Jurkat, Clone E6-1 (cell line): ENCODE data around the gene SELENOV. TPM values are rescaled to one million over a fixed set of nuclear protein-coding genes. Genes with fewer than 3 reads are reported as not detected.
A peak's percentile ranks its signal among the peaks of the same experiment; 100 is the strongest.
"Not testable (repeated sequence)": the region's sequence is repeated elsewhere in the genome, so short reads cannot be mapped to it uniquely, and the experiment has no call there.

ENCODE experiments used
- DNase-seq: peaks from one replicate; pipeline ENCODE4 v3.0.0-alpha.2; 2011; ENCODE audit warnings: low read depth, low spot score
- H3K4me3 ChIP-seq: 2 replicates; pipeline ENCODE4 v1.5.1; 2011; ENCODE audit warnings: mild to moderate bottlenecking, low read length, control low read depth, moderate library complexity
- polyA plus RNA-seq: library from polyadenylated mRNA; unstranded; fragments of >200 nt; gene quantifications from one replicate; pipeline ENCODE4 v1.2.1, GENCODE V29; 2012; ENCODE audit warnings: missing spikeins; ENCODE audit not compliant: insufficient read length, insufficient read depth

The SELENOV gene
- polyA plus RNA-seq, result not detected

- H3K4me3 ChIP-seq, result no peak within 1 kb of the TSS
- no peak for DNase-seq
Observed at GRCh38 chr19:39514840-39515550, at the start of gene SELENOV. Gene SELENOV, plus strand, starts transcription at chr19:39515139. Its CDS starts 74 bp downstream, at chr19:39515213.

DNA sequence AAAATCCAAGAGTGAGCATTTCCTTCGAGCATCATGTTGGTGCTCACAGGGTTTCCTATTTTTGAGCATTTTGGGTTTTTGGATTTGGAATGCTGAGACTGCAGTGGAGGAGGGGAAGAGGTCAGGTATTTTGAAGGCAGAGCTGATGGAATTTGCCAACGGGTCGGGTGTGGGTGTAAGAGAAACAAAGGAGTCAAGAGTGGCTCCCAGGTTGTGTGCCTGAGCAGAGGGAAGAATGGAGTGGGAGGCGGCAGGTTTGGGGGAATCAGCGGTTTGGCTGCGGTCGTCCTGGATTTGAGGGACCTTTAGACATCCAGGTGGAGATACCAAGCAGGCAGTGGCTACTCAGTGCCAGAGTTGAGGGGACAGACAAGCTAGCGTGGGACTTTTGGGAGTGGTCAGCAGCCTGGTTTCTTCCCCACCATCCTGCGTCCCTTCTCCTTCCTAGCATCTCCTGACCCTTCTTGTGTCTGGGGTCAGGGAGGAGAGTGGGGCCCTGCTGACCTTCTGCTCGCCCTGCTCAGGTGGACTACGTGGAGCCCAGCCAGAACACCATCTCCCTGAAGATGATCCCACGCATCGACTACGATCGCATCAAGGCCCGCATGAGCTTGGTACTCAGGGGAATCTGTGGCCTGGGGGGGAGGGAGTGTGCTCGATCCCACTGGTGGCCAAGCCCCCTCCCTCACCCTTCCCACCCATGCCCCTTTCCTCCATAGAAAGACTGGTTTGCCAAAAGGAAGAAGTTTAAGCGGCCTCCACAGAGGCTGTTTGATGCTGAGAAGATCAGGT is 48.8 kb upstream of the SELENOV start:
- no peak for DNase-seq
- H3K4me3 ChIP-seq, result no peak overlapping the region

GRCh38 chr19:39467941-39468340 is 47.0 kb upstream of the SELENOV start:
- no peak for DNase-seq
- no peak overlapping the region for H3K4me3 ChIP-seq

GRCh38 chr19:39469036-39469435 is 45.9 kb upstream of the SELENOV start:
- DNase-seq, result no peak
- H3K4me3 ChIP-seq, result no peak overlapping the region

DNA sequence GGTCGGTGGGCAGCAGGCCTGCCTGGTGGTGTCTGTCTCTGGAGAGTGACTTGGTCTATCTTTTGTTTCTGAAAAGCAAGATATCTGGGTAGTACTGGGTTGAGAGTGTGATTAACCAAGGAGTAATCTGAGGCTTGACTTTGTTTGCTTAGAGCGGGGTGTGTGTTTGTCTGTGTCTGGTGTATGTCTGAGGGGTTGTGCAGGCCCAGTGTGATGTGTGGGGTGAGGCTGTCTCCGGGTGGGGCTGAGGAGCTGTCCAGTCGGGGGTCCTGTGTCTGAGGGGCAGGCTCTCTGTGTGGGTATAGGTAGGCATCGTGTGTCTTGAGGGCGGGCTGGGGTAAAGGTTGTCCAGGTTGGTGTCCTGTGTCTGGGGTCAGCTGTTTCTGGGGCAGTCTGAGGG is 45.4 kb upstream of the SELENOV start:
- no peak for DNase-seq
- no peak overlapping the region for H3K4me3 ChIP-seq

- H3K4me3 ChIP-seq, result no peak overlapping the region
- DNase-seq, result no peak
Observed at GRCh38 chr19:39470724-39471339, 44.1 kb upstream of the SELENOV start.

- DNase-seq, result no peak
Observed at GRCh38 chr19:39471756-39472536, 43.0 kb upstream of the SELENOV start.

DNA sequence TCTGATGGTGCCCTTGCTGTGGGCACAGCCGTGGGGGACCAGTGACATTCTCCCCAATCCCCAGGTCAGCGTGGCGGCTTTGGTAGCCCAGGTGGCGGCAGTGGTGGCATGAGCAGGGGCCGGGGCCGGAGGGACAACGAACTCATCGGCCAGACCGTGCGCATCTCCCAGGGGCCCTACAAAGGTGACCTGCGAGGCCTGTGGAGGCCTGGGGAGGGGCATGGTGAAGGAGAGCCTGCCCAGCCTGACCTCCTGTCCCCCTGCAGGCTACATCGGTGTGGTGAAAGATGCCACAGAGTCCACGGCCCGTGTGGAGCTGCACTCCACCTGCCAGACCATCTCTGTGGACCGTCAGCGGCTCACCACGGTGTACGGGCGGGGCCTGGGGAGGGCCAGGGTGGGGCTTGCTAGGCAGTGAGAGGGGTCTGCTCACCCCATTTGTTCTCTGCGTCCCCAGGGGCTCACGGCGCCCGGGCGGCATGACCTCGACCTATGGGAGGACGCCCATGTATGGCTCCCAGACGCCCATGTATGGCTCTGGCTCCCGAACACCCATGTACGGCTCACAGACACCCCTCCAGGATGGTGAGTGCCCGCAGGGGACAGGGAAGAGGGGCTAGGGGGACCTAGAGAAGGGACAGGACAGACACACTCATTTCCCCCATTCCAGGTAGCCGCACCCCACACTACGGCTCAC is 42.0 kb upstream of the SELENOV start:
- H3K4me3 ChIP-seq, result no peak overlapping the region
- no peak for DNase-seq

More at GRCh38 chr19:39471756-39472536, 43.0 kb upstream of the SELENOV start:
- no peak overlapping the region for H3K4me3 ChIP-seq

DNA sequence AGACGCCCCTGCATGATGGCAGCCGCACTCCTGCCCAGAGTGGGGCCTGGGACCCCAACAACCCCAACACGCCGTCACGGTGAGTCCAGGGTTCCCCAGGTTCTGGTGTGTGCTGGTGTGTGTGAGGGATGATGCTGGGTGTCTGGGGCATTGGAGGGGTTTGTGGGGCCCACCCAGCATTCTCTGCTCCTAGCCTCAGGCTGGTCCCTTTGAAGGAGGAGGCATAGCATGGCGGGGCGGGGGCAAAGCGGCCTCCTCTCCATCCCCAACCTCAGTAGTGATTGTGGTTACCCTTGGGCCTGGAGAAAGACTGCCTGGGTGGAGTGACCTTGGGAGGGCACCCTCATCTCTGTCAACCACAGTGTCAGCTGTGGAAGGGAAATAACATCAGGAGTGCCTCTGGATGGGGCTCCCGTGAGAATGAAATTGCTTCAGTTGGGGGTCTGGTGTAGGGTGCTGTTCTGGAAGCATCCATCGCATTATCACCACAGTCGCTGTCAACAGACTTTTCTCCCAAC is 41.4 kb upstream of the SELENOV start:
- no peak for DNase-seq

DNA sequence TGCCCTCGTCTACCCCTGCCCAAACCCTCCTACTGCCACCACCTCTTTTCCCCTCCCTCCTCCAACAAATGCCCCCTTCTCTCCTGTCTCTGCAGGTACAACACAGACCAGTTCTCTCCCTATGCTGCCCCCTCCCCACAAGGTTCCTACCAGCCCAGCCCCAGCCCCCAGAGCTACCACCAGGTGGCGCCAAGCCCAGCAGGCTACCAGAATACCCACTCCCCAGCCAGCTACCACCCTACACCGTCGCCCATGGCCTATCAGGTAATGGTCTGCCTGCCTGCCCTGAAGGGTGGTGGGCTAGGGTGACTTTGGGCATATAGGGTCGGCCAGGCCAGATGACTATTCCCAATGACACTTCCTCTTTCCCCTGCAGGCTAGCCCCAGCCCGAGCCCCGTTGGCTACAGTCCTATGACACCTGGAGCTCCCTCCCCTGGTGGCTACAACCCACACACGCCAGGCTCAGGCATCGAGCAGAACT is 40.8 kb upstream of the SELENOV start:
- DNase-seq, result no peak
- H3K4me3 ChIP-seq, result no peak overlapping the region

More for the DNA sequence above, 41.4 kb upstream of the SELENOV start:
- H3K4me3 ChIP-seq, result no peak overlapping the region

- no peak for DNase-seq
- no peak overlapping the region for H3K4me3 ChIP-seq
Observed at GRCh38 chr19:39475748-39476147, 39.2 kb upstream of the SELENOV start.

DNA sequence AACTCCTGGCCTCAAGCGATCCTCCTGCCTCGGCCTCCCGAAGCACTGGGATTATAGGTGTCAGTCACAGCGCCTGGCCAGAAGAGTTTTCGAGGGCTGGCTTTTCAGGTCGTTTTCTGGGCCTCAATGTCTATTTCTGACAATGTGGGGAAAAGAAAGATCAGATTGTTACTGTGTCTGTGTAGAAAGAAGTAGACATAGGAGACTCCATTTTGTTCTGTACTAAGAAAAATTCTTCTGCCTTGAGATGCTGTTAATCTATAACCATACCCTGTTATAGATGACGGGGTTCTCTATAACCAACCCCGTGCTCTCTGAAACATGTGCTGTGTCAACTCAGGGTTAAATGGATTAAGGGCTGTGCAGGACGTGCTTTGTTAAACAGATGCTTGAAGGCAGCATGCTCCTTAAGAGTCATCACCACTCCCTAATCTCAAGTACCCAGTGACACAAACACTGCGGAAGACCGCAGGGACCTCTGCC is 35.6 kb upstream of the SELENOV start:
- DNase-seq, H3K4me3 ChIP-seq: not testable (repeated sequence)

DNA sequence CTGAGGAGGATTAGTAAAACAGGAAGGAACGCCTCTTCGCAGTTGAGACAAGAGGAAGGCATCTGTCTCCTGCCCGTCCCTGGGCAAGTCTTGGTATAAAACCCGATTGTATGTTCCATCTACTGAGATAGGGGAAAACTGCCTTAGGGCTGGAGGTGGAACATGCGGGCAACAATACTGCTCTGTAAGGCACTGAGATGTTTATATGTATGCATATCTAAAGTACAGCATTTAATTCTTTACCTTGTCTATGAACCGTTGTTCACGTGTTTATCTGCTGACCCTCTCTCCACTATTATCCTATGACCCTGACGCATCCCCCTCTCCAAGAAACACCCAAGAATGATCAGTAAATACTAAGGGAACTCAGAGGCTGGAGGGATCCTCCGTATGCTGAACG is 35.0 kb upstream of the SELENOV start:
- no peak for DNase-seq
- peak overlapping the region; percentile 98 for H3K4me3 ChIP-seq

DNA sequence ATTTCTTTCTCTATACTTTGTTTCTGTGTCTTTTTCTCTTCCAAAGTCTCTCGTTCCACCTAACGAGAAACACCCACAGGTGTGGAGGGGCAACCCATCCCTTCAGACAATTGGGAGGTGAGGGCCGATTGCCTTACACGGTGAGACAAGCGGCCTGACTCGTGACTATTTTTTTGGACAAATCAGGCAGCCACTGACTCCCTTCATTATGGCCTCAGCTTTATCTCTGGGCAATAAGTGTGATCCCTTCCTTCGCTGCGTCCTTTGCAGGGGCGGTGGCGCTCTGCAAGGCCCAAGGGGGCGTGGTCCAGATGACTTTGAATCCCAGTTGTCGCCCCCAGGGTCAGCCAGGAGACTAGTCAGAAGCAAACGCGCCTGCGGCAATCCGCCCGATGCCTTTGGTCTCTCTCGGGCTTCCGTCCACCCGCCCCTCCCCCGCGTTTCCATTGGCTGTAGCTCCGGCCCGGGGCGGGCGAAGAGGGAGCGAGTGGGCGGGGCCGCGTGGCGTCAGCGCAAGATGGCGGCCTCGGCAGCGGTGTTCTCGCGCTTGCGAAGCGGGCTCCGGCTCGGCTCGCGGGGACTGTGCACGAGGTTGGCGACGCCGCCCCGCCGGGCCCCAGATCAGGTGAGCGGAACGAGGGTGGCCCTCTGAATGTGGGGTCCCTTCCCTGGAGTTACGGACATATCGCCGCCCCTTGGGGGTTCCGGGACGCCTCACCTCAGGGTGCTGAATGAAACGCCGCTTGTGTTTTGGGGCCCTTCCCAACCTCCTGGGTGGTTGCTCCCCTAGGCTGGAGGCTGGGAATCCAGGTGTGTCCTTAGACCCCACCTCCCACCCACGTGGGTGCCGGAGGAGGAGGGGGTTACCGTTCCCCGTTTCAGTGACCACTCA is 34.4 kb upstream of the SELENOV start, which contains the start of gene TIMM50:
Gene TIMM50 (plus strand): TSS at position 502 of the 892 bp plus-strand sequence. CDS start 16 bp downstream, at position 518.
- peak within 1 kb of the TSS; percentile 98 for H3K4me3 ChIP-seq
- peak; percentile 91 for DNase-seq

DNA sequence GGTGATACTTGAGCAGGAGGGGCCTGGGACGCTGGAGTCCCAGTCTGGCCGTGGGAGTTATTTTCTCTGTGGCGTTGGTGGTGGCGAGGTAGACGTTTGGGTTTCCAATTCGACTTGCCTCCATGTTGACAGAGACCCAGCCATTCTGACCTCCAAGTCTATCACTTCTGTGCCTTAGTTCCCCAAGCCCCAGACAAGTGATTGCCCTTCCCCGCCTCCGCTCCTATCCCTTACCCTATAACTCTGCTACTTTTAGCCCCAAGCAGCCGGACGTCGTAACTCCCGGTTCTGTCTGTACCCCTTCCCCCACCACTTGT is 33.8 kb upstream of the SELENOV start:
- no peak for DNase-seq
- H3K4me3 ChIP-seq, result peak overlapping the region; percentile 98

DNA sequence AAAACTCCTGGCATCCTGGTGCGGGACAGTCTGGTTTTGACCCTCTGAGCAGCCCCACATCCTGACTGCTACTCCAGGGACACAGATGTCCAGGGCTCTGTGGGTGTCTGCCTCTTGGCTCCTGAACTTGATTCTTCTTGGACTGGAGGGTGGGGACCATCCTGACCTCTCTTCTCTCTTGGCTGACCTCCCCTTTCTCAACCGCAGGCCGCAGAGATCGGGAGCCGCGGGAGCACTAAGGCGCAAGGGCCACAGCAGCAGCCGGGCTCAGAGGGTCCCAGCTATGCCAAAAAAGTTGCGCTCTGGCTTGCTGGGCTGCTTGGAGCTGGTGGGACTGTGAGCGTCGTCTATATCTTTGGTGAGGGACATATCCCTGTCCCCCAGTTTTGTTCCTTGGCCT is 33.3 kb upstream of the SELENOV start:
- DNase-seq, result no peak
- H3K4me3 ChIP-seq, result peak overlapping the region; percentile 98

- no peak for DNase-seq
- no peak overlapping the region for H3K4me3 ChIP-seq
Observed at GRCh38 chr19:39483141-39483540, 31.8 kb upstream of the SELENOV start.
